ENCODE results near the gene AGAP1. TPM values are rescaled to one million over a fixed set of nuclear protein-coding genes. Genes with fewer than 3 reads are reported as not detected.

AGAP1 gene
- polyA plus RNA-seq, 1 donor from 2014 or later: 17.4 TPM

- H3K36me3 ChIP-seq (ENCODE audit: insufficient read depth, low read length): no peaks in the 10 kb centered on the region
- peaks cover 3% of the 10 kb centered on the region for H3K9me3 ChIP-seq (ENCODE audit: low read length)
- no peaks in the 10 kb centered on the region for H3F3A ChIP-seq (ENCODE audit: insufficient read depth, low read length, poor library complexity, severe bottlenecking)
- no peaks in the 10 kb centered on the region for H3K79me2 ChIP-seq (replicated peaks; ENCODE audit: insufficient read depth, low read length)
- no peaks in the 10 kb centered on the region for H4K20me1 ChIP-seq (ENCODE audit: insufficient read depth)
- no peaks in the 10 kb centered on the region for H3K9me2 ChIP-seq (ENCODE audit: insufficient read depth, low read length)
- no peak overlapping the region for H2AFZ ChIP-seq (ENCODE audit: low read depth, low read length)
- H3K9ac ChIP-seq (ENCODE audit: low read length): no peak overlapping the region
- no peak for TF ChIP-seq RAD21 (conservative IDR thresholded peaks at IDR 0.05)
- TF ChIP-seq CTCF (IDR thresholded peaks at IDR 0.05; ENCODE audit: poor library complexity, severe bottlenecking): no peak
- no peak for TF ChIP-seq SMC3 (conservative IDR thresholded peaks at IDR 0.05; ENCODE audit: poor library complexity)
- TF ChIP-seq EZH2 (IDR thresholded peaks at IDR 0.05; ENCODE audit: borderline replicate concordance, insufficient read depth, low read length, poor library complexity, severe bottlenecking): no peak
- TF ChIP-seq MXI1 (conservative IDR thresholded peaks at IDR 0.05; ENCODE audit: poor library complexity, severe bottlenecking): no peak
- no peak overlapping the region for H3K4me3 ChIP-seq (ENCODE audit: low read length)
- no peak overlapping the region for H3K4me2 ChIP-seq (ENCODE audit: low read length)
- no peaks in the 10 kb centered on the region for H3K27me3 ChIP-seq (ENCODE audit: insufficient read depth, low read depth, low read length)
- H3K27ac ChIP-seq (ENCODE audit: low read length): no peak overlapping the region
Measured at GRCh38 chr2:235883675-235884074, 389.8 kb downstream of the AGAP1 start.

DNA sequence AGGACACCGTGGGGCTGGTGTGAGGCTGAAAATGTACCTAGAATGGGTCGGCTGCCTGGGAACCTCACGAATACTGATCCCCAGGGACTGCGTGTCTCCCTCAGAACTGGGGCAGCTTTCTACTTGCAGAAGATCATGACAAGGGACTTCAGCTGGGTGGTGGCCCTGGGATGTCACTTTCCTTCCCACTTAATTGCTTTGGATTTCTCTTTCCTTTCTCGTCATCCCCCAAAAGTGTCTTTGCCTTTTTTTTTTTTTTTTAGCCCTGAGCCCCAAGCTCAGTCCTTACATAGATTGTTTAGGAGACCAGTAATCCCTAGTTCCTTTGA is 395.4 kb downstream of the AGAP1 start:
- H4K20me1 ChIP-seq (ENCODE audit: insufficient read depth): no peaks in the 10 kb centered on the region
- H3F3A ChIP-seq (ENCODE audit: insufficient read depth, low read length, poor library complexity, severe bottlenecking): no peaks in the 10 kb centered on the region
- H3K9me2 ChIP-seq (ENCODE audit: insufficient read depth, low read length): no peaks in the 10 kb centered on the region
- H3K4me2 ChIP-seq (ENCODE audit: low read length): no peak overlapping the region
- no peaks in the 10 kb centered on the region for H3K79me2 ChIP-seq (replicated peaks; ENCODE audit: insufficient read depth, low read length)
- H3K9me3 ChIP-seq (ENCODE audit: low read length): peaks cover 3% of the 10 kb centered on the region
- peaks cover 4% of the 10 kb centered on the region for H3K36me3 ChIP-seq (ENCODE audit: insufficient read depth, low read length)
- H2AFZ ChIP-seq (ENCODE audit: low read depth, low read length): no peak overlapping the region
- H3K9ac ChIP-seq (ENCODE audit: low read length): no peak overlapping the region
- TF ChIP-seq MXI1 (conservative IDR thresholded peaks at IDR 0.05; ENCODE audit: poor library complexity, severe bottlenecking) (no peak), CTCF (IDR thresholded peaks at IDR 0.05; ENCODE audit: poor library complexity, severe bottlenecking) (no peak), TAF1 (IDR thresholded peaks at IDR 0.05; ENCODE audit: low read depth) (no peak), EP300 (conservative IDR thresholded peaks at IDR 0.05; ENCODE audit: poor library complexity, severe bottlenecking) (no peak), RAD21 (conservative IDR thresholded peaks at IDR 0.05) (no peak), POLR2AphosphoS5 (IDR thresholded peaks at IDR 0.05) (no peak), EZH2 (IDR thresholded peaks at IDR 0.05; ENCODE audit: borderline replicate concordance, insufficient read depth, low read length, poor library complexity, severe bottlenecking) (no peak), SMC3 (conservative IDR thresholded peaks at IDR 0.05; ENCODE audit: poor library complexity) (no peak)
- TF ChIP-seq, protein P1, sequence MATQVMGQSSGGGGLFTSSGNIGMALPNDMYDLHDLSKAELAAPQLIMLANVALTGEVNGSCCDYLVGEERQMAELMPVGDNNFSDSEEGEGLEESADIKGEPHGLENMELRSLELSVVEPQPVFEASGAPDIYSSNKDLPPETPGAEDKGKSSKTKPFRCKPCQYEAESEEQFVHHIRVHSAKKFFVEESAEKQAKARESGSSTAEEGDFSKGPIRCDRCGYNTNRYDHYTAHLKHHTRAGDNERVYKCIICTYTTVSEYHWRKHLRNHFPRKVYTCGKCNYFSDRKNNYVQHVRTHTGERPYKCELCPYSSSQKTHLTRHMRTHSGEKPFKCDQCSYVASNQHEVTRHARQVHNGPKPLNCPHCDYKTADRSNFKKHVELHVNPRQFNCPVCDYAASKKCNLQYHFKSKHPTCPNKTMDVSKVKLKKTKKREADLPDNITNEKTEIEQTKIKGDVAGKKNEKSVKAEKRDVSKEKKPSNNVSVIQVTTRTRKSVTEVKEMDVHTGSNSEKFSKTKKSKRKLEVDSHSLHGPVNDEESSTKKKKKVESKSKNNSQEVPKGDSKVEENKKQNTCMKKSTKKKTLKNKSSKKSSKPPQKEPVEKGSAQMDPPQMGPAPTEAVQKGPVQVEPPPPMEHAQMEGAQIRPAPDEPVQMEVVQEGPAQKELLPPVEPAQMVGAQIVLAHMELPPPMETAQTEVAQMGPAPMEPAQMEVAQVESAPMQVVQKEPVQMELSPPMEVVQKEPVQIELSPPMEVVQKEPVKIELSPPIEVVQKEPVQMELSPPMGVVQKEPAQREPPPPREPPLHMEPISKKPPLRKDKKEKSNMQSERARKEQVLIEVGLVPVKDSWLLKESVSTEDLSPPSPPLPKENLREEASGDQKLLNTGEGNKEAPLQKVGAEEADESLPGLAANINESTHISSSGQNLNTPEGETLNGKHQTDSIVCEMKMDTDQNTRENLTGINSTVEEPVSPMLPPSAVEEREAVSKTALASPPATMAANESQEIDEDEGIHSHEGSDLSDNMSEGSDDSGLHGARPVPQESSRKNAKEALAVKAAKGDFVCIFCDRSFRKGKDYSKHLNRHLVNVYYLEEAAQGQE (IDR thresholded peaks at IDR 0.05; ENCODE audit: borderline replicate concordance): no peak
- H3K27ac ChIP-seq (ENCODE audit: low read length): no peak overlapping the region
- H3K4me3 ChIP-seq (ENCODE audit: low read length): no peak overlapping the region
- no peaks in the 10 kb centered on the region for H3K27me3 ChIP-seq (ENCODE audit: insufficient read depth, low read depth, low read length)

Data from neural cell (in vitro differentiated cells).